Measurements from ENCODE around the gene DTX1.

DNA sequence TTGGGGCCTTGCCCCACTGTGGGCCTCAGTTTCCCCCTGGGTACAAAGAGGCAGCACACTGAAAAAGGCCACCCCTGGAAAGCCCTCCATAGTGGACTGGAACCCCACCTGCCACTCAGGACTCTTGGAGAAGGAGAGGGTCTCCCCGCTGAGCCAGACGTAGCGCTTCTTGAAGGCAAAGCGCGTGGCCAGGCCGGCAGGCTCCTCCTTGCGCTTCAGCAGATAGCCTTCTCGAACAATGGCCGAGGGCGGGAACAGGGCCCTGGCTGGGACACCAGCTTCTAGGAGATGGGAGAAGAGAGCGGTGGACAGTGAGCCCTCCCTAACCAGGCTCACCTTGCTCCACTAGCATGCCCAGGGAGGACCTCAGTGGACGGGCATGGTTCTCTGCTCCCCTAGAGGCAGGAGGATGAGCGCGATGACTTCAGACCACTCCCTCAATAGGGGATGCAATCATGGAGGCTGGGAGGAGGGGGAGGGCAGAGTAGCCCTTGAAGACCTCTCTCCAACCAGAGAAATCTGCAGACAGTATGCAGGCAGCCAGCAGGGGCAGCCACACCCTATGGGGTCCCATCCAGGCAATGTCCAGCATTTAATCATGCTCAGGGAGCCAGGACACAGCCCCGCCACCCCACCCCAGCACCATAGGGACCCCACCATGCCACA, 49.2 kb downstream of the DTX1 start:
- TF ChIP-seq, protein P1, sequence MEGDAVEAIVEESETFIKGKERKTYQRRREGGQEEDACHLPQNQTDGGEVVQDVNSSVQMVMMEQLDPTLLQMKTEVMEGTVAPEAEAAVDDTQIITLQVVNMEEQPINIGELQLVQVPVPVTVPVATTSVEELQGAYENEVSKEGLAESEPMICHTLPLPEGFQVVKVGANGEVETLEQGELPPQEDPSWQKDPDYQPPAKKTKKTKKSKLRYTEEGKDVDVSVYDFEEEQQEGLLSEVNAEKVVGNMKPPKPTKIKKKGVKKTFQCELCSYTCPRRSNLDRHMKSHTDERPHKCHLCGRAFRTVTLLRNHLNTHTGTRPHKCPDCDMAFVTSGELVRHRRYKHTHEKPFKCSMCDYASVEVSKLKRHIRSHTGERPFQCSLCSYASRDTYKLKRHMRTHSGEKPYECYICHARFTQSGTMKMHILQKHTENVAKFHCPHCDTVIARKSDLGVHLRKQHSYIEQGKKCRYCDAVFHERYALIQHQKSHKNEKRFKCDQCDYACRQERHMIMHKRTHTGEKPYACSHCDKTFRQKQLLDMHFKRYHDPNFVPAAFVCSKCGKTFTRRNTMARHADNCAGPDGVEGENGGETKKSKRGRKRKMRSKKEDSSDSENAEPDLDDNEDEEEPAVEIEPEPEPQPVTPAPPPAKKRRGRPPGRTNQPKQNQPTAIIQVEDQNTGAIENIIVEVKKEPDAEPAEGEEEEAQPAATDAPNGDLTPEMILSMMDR (IDR thresholded peaks at IDR 0.05) = no peak
- TF ChIP-seq POLR2A (IDR thresholded peaks at IDR 0.05) = no peak

All from suprapubic skin (tissue), 3 donors.